Ectodermal cell (in vitro differentiated cells): ENCODE data around the gene IL21R. TPM values are rescaled to one million over a fixed set of nuclear protein-coding genes. Genes with fewer than 3 reads are reported as not detected.

ENCODE experiments used
- H3K27ac ChIP-seq: 2 replicates; pipeline ENCODE4 v1.7.0; 2013; ENCODE audit warnings: mild to moderate bottlenecking, low read depth, low read length; ENCODE audit not compliant: insufficient read depth, poor library complexity, severe bottlenecking
- H3K27me3 ChIP-seq: 2 replicates; pipeline ENCODE4 v1.7.0; 2013; ENCODE audit warnings: mild to moderate bottlenecking, low read length; ENCODE audit not compliant: insufficient read depth, control insufficient read depth, poor library complexity, severe bottlenecking
- H3K36me3 ChIP-seq: one replicate; pipeline ENCODE4 v1.7.0; 2013; ENCODE audit warnings: low read length; ENCODE audit not compliant: control insufficient read depth, insufficient read depth
- H3K4me1 ChIP-seq: one replicate; pipeline ENCODE4 v1.7.0; 2013; ENCODE audit warnings: low read length; ENCODE audit not compliant: control insufficient read depth, insufficient read depth
- H3K4me3 ChIP-seq: 2 replicates; pipeline ENCODE4 v1.7.0; 2013; ENCODE audit warnings: low read depth, low read length, control low read depth; ENCODE audit not compliant: insufficient read depth
- H3K9me3 ChIP-seq: 2 replicates; pipeline ENCODE4 v1.7.0; 2013; ENCODE audit warnings: mild to moderate bottlenecking, low read length, moderate library complexity; ENCODE audit not compliant: control insufficient read depth
- WGBS, 2 experiments: methylation state at CpG; one replicate each; pipeline ENCODE4 v1.1.7; 2013; ENCODE audit warnings: missing lambda C conversion rate in 2 of 2; 5-methylcytosine and 5-hydroxymethylcytosine counted together
- polyA plus RNA-seq, 4 experiments: library from polyadenylated mRNA; stranded (reverse); fragments of 50-300 nt; gene quantifications; one replicate each; pipeline ENCODE4 v1.2.3, GENCODE V29; 2013

The IL21R gene
- 0.46 TPM for polyA plus RNA-seq (2013, experiment 1 of 4)
- polyA plus RNA-seq (2013, experiment 2 of 4): 0.20 TPM
- 0.16 TPM for polyA plus RNA-seq (2013, experiment 3 of 4)
- polyA plus RNA-seq (2013, experiment 4 of 4): not detected

GRCh38 chr16:27401768-27402568 is at the start of gene IL21R:
IL21R (plus strand) TSS chr16:27402174; CDS start chr16:27430072, 27,898 bp downstream.
- Histone ChIP-seq H3K9me3 (no peaks in the 10 kb centered on the region), H3K27ac (no peak within 1 kb of the TSS), H3K4me1 (peaks cover 18% of the 10 kb centered on the region), H3K27me3 (no peaks in the 10 kb centered on the region), H3K36me3 (no peaks in the 10 kb centered on the region), H3K4me3 (no peak within 1 kb of the TSS)
- WGBS, 2 experiments: 50 to 51% methylated on average over 23 of the region's 23 CpGs

GRCh38 chr16:27353853-27354252 is 48.1 kb upstream of the IL21R start:
- Histone ChIP-seq H3K27me3 (no peaks in the 10 kb centered on the region), H3K9me3 (no peaks in the 10 kb centered on the region), H3K27ac (no peak overlapping the region), H3K4me3 (no peak overlapping the region), H3K36me3 (peaks cover 2% of the 10 kb centered on the region), H3K4me1 (no peaks in the 10 kb centered on the region)
- WGBS, 2 experiments: 93 to 97% methylated on average over 4 of the region's 4 CpGs

- Histone ChIP-seq H3K4me3 (no peak overlapping the region), H3K9me3 (no peaks in the 10 kb centered on the region), H3K27ac (no peak overlapping the region), H3K36me3 (peaks cover 2% of the 10 kb centered on the region), H3K4me1 (no peaks in the 10 kb centered on the region), H3K27me3 (no peaks in the 10 kb centered on the region)
- 76 to 81% methylated on average over 12 of the region's 12 CpGs for WGBS, 2 experiments
These were observed 46.4 kb upstream of the IL21R start for GRCh38 chr16:27355610-27356009.

GRCh38 chr16:27356794-27357193 is 45.2 kb upstream of the IL21R start:
- WGBS, 2 experiments: 91 to 92% methylated on average over 4 of the region's 4 CpGs
- peaks cover 2% of the 10 kb centered on the region for H3K36me3 ChIP-seq

GRCh38 chr16:27359051-27359450 is 42.9 kb upstream of the IL21R start:
- Histone ChIP-seq H3K4me1 (no peaks in the 10 kb centered on the region), H3K27me3 (no peaks in the 10 kb centered on the region), H3K27ac (no peak overlapping the region), H3K4me3 (no peak overlapping the region), H3K36me3 (no peaks in the 10 kb centered on the region), H3K9me3 (no peaks in the 10 kb centered on the region)
- 91 to 94% methylated on average over 4 of the region's 4 CpGs for WGBS, 2 experiments

More at GRCh38 chr16:27356794-27357193, 45.2 kb upstream of the IL21R start:
- Histone ChIP-seq H3K4me1 (no peaks in the 10 kb centered on the region), H3K4me3 (no peak overlapping the region), H3K27me3 (no peaks in the 10 kb centered on the region), H3K27ac (no peak overlapping the region), H3K9me3 (no peaks in the 10 kb centered on the region)

- 74 to 79% methylated on average over 6 of the region's 6 CpGs for WGBS, 2 experiments
- no peak overlapping the region for H3K27ac ChIP-seq
- no peak overlapping the region for H3K4me3 ChIP-seq
- H3K4me1 ChIP-seq: no peaks in the 10 kb centered on the region
- H3K36me3 ChIP-seq: no peaks in the 10 kb centered on the region
- H3K9me3 ChIP-seq: no peaks in the 10 kb centered on the region
- H3K27me3 ChIP-seq: no peaks in the 10 kb centered on the region
These were observed 42.4 kb upstream of the IL21R start for GRCh38 chr16:27359615-27360014.

GRCh38 chr16:27361987-27362386 is 40.0 kb upstream of the IL21R start:
- no peaks in the 10 kb centered on the region for H3K4me1 ChIP-seq
- H3K9me3 ChIP-seq: no peaks in the 10 kb centered on the region
- no peaks in the 10 kb centered on the region for H3K27me3 ChIP-seq
- no peaks in the 10 kb centered on the region for H3K36me3 ChIP-seq
- no peak overlapping the region for H3K4me3 ChIP-seq
- WGBS, 2 experiments: 93 to 95% methylated on average over 3 of the region's 3 CpGs
- H3K27ac ChIP-seq: no peak overlapping the region

GRCh38 chr16:27362570-27363245 is 39.3 kb upstream of the IL21R start:
- Histone ChIP-seq H3K4me3 (no peak overlapping the region), H3K27me3 (no peaks in the 10 kb centered on the region), H3K4me1 (no peaks in the 10 kb centered on the region), H3K9me3 (no peaks in the 10 kb centered on the region), H3K36me3 (no peaks in the 10 kb centered on the region), H3K27ac (no peak overlapping the region)
- WGBS, 2 experiments: 93 to 94% methylated on average over 16 of the region's 16 CpGs

- 92% methylated on average over 5 of the region's 5 CpGs for WGBS, 2 experiments
- no peaks in the 10 kb centered on the region for H3K9me3 ChIP-seq
- no peak overlapping the region for H3K27ac ChIP-seq
- no peaks in the 10 kb centered on the region for H3K27me3 ChIP-seq
- H3K4me1 ChIP-seq: no peaks in the 10 kb centered on the region
- no peak overlapping the region for H3K4me3 ChIP-seq
- H3K36me3 ChIP-seq: no peaks in the 10 kb centered on the region
These were observed 38.7 kb upstream of the IL21R start for GRCh38 chr16:27363246-27363632.

- WGBS, 2 experiments: 92 to 95% methylated on average over 9 of the region's 9 CpGs
- Histone ChIP-seq H3K9me3 (no peaks in the 10 kb centered on the region), H3K27me3 (no peaks in the 10 kb centered on the region), H3K4me3 (no peak overlapping the region), H3K4me1 (no peaks in the 10 kb centered on the region), H3K36me3 (no peaks in the 10 kb centered on the region), H3K27ac (no peak overlapping the region)
These were observed 38.2 kb upstream of the IL21R start for GRCh38 chr16:27363797-27364196.
